GM18870 (cell line): ENCODE data around the gene OPN3.

Experiments used
- ATAC-seq: cut with Tn5 transposase; IDR thresholded peaks from one replicate; pipeline ENCODE4 v1.9.1; 2021; ENCODE audit warnings: moderate library complexity; ENCODE audit not compliant: unreplicated experiment

Gene OPN3

DNA sequence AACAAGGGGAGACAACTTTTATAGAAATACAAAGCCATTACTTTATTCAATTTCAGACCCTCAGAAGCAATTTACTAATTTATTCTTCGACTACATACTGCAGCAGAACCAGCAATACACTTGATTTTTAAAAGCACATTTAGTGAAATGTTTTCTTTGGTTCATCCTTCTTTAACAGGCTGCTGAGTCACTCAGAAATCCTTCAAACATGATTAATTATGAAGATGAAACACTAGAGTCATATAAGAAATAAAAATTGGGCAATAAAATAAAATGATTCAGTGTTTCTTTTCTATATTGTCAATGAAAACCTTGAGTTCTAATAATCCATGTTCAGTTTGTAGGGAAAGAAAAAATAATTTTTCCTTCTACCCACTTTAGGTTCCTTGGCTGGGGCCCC is 47.0 kb downstream of the OPN3 start:
- no peak for ATAC-seq

DNA sequence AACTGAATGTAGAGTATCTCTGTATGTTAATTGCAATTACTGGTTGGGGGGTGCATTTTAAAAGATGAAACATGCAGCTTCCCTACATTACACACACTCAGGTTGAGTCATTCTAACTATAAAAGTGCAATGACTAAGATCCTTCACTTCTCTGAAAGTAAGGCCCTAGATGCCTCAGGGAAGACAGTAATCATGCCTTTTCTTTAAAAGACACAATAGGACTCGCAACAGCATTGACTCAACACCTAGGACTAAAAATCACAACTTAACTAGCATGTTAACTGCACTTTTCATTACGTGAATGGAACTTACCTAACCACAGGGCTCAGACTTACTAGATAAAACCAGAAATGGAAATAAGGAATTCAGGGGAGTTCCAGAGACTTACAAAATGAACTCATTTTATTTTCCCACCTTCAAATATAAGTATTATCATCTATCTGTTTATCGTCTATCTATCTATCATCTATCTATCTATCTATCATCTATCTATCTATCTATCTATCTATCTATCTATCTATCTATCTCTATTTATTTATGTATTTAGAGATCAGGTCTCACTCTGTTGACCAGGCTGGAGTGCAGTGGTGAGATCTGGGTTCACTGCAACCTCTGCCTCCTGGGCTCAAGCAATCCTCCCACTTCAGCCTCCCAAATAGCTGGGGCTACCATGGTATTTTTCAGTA is 47.8 kb downstream of the OPN3 start:
- peak; percentile 87 for ATAC-seq

DNA sequence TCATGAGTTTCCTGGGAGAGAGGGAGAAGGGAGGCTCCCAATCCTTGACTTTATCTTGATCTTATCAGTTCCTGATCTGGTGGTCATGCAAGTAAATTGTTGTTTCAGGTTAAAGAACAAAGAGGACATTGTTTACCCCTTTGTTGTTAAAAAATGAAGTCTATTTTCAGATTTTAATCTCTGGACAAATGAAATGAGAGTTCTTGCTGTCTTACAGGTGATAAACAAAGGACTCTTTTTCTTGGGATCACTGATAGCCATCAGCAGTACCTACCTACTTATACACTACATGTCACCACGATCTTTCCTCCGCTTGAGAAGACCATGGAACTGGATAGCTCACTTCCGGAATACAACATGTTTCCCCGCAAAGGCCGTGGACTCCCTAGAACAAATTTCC is 48.4 kb downstream of the OPN3 start:
- ATAC-seq, result no peak

DNA sequence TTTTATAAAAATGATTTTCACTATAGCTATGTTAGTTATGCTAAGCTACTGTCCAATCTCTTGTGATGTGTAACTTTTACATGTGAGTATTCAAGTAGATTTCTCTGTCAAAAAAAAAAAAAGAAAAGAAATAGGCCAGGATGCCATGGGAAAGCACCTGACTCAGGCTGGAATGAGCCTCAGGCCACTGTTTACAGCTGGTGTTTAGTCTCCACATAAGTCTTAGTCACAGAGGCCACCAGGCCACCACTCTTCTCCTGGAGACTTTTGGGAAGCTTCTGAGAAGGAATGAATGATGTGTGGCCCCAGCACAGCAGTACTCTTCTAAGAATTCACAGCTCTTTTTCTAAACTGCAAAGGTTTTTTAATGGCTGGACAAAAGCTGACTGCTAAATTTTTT is 48.9 kb downstream of the OPN3 start:
- ATAC-seq, result no peak

- no peak for ATAC-seq
These were observed 49.5 kb downstream of the OPN3 start for GRCh38 chr1:241590719-241591118.

DNA sequence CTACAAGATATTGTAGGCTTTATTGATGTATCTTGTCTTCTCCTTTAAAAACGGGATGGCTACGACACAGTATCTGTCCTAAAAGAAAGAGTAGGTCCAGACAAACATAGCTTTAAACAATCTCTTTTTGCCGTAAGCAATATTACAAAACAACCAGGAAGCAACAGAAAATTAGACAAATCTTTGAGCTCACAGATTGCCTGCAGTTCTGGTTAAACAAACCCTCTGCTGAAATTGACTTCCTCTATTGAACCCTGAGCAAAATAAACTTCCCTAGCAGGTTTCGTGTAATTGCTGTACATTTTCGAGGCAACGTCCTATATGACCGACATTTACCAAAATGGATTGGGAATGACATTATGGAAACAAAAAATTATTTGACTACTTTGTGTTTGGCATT is 50.6 kb downstream of the OPN3 start:
- ATAC-seq, result no peak

GRCh38 chr1:241586905-241587512 is 53.2 kb downstream of the OPN3 start:
- ATAC-seq, result no peak

- no peak for ATAC-seq
These were observed 57.2 kb downstream of the OPN3 start for GRCh38 chr1:241582921-241583321.

DNA sequence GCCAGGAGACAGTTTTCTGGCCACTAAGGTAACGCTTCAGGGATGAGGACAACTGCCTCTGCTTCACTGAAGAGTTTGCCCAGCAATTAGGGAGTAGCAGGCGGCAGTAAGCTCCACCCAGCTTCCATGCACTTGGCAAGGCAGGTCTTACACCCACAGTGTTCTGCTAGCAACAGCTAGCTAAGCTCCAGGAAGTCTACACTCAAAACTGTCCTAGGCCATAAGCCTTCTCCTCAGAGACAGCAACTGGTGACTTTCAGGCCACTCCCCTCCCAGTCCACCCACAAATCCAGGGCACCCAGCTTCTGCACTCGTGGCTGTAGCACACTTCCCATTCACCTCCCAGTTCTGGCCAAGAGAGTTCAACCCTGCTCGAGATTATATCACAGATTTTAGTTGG is 60.7 kb downstream of the OPN3 start:
- no peak for ATAC-seq

DNA sequence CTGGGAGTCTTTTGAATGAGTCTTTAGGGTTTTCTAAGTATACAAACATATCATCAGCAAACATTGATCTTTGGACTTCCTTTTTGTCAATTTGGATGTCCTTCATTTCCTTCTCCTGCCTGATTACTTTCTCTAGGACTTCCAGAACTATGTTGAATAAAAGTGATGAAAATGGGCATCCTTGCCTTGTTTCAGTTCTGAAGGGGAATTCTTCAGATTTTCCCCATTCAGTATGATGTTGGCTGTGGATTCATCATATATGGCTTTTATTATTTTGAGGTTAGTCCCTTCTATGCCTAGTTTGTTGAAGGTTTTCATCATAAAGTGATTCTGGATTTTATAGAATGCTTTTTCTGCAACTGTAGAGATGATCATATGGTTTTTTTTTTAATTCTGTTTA is 66.0 kb downstream of the OPN3 start:
- no peak for ATAC-seq

- no peak for ATAC-seq
These were observed 70.3 kb downstream of the OPN3 start for GRCh38 chr1:241569848-241570247.

GRCh38 chr1:241560849-241561187 is 79.4 kb downstream of the OPN3 start:
- ATAC-seq, result no peak

DNA sequence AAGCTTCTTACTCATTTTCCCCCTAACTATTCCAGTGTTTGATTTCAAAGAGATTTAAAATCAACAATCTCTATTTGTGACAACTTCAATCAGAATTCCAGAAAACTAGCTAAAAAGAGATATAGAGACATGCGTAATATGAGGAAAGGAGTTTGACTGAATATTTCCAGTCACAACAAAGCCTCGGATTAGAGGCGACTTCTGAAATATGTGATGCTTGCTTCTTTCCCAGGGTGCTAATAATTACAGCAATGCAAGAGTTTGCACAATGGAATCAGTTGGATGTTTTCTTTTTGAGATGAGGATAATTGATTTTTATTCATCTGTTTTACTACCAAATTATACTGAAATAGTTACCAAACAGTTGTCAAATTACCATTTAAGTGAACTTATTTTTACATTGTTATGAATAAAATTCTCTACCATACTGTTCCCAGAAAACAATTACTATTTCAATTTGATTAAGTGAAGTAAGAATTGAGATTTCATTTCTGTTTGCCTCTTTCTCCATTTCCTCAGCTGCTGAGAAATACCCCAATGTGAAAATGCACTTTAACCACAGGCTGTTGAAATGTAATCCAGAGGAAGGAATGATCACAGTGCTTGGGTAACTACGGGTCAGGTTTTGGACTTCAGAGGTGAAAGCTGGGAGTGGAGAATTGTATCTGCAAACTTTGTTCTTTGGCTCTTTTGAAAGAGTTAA is 79.9 kb downstream of the OPN3 start:
- no peak for ATAC-seq

- no peak for ATAC-seq
These were observed 82.5 kb downstream of the OPN3 start for GRCh38 chr1:241557551-241558193.

DNA sequence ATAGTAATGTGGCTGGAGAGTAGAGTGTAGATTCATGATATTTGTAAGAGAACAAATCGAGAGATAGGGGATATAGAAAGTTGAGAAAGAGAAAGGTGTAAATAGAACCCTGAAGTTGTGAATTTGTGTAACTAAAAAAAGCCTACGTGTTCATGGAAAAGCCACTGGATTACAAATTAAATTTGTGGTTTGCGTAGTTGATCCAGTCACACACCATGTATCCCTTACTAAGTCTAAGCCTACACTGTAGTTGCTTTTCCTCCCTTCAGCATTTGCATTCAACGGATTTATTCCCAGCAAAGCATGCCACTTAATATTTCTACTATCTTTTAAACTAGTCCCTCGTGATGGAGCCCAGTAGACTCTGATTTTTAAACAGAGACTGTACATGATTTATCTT is 83.1 kb downstream of the OPN3 start:
- no peak for ATAC-seq

GRCh38 chr1:241555526-241555925 is 84.6 kb downstream of the OPN3 start:
- no peak for ATAC-seq

- no peak for ATAC-seq
These were observed 86.1 kb downstream of the OPN3 start for GRCh38 chr1:241553886-241554592.

DNA sequence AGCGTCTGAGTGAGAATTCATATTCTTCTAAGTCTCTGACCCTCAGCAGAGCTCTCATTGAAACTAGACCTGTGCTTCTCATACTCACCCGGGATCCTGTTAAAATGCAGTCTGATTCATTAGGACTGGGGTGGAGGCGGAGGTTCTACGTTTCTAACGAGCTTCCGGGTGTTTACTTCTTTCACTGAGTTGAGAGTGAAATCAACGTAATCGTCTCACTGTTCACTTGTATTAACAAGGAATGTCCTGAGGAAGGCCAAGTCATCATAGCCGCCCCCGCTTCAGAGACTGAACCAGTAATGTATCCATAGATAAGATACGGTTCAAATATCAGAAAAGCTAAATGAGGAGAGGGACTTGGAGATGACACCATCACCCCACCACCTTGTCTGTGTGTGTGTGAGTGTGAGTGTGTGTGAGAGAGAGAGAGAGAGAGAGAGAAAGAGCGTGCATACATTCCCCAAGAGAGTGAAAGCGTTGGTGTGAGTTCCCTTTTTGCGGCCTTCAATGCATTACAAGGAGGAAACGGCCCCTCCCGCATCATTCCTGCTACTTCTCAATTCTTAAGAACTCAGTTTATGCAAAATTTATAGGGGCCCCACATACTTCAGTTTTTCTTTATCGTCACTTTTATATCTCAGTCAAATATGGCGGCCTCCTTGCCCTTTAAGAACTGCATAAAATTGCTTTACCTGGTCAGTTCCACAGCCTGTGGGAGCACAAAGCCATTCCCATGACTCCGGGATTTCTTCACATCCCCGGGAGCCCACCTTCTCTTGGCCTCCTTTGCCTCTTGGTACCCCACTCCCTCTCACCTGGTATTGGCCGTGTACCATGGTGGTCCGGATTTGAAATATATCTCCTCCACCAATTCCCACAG is 88.2 kb downstream of the OPN3 start:
- ATAC-seq, result peak; percentile 79

GRCh38 chr1:241550318-241550717 is 89.9 kb downstream of the OPN3 start:
- no peak for ATAC-seq

GRCh38 chr1:241548008-241548407 is 92.2 kb downstream of the OPN3 start:
- no peak for ATAC-seq
